Measurements from ENCODE around the gene TCF7L2.

TCF7L2 gene

GRCh38 chr10:112949875-112950507 lies at the start of gene TCF7L2:
Gene TCF7L2, plus strand, starts transcription at chr10:112950247. Its CDS starts 510 bp downstream, at chr10:112950757.
- DNase-seq = no peak

- no peak for DNase-seq
Measured at GRCh38 chr10:112902730-112903129, 47.3 kb upstream of the TCF7L2 start.

DNA sequence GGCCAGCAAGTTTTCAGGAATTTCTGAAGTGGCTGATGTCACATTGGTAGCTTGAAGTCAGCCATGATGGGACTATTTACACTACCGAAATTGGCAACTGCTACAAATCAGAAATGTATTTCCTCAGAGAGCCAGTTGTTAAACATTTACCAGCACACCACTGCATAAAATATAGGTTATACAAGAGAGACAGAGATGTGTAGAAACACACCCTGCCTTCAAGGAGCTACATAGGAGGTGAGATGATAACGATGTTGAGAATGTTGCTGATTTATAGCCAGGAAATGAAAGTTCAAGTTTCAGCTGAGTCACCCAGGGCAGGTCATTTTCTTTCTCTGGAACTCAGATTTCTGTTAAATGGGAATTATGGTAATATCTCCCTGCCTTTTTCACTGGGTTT lies 46.0 kb upstream of the TCF7L2 start:
- DNase-seq = no peak

- no peak for DNase-seq
Measured at GRCh38 chr10:112906945-112907344, 43.1 kb upstream of the TCF7L2 start.

DNA sequence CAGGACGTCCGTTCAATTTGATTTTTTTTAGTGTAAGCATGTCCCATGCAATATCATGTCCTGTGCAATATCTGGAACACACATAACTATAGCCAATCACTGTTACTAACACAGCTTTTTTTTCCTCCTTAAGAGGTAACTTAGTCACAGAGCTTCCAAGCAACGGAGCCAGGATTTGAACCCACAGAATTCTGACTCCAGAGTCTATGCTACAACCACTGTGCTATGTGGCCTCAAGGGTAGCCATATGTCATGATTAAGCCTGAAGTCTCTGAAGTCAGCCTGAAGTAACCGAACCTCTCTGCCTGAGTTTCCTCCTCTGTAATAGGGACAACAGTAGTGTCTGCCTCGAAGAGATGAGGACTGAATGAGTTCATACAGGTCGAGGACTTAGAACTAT lies 42.2 kb upstream of the TCF7L2 start:
- DNase-seq = no peak

- DNase-seq = no peak
Measured at GRCh38 chr10:112911206-112911605, 38.8 kb upstream of the TCF7L2 start.

DNA sequence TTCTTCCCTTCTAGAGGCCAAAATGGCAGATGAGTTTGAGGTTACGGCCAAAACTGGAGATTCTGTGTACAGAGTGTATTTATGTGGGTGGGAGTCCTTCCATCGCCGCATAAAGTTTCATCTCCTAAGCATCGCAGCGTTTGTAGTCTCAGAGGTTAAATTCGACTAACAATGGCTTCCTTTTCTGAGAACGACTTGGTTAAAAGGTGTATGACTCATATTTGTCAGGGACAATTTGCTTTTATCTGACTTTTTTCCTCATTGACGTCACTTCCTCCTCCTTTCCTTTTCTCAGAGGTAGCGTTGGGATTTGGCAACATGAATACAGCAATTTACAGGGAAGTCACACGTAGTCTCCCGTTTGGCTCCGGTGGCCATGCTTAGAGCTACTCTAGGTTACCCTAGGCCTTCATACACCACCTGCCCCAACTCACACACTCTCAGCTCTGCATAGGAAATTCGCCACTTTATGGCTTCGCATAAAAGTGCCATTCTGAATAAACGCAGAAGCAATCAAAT lies 37.6 kb upstream of the TCF7L2 start:
- DNase-seq = no peak

GRCh38 chr10:112913255-112913654 lies 36.8 kb upstream of the TCF7L2 start:
- no peak for DNase-seq

GRCh38 chr10:112913661-112914287 lies 36.3 kb upstream of the TCF7L2 start:
- DNase-seq = no peak

DNA sequence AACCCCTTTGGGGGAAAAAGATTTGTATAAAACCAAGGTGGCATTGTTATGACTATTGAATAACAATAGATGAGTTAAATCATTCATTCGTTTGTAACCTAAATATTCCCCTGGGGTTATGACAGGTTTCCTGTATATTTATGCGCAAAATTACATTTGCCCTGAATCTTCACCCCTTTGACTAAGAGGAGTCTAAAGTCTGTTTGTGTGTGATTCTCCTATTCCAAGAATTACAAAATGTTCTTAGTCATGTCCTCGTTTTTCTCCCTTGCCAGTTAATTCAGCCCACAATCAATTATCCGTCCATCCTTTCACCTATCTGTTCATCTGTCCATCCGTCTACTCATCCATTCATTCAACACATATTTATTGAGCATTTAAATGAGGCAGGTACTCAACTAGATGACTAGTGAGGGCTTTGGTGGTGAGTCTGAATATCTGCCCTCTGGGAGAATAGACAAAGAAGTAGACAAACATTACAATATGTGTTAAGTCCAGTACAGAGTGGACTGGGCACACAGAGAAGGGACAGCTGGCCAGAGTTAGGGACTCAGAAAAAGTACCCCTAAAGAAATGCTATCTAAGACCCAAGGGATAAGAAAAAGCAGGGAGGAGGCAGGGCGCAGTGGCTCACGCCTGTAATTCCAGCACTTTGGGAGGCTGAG lies 35.6 kb upstream of the TCF7L2 start:
- DNase-seq = no peak

DNA sequence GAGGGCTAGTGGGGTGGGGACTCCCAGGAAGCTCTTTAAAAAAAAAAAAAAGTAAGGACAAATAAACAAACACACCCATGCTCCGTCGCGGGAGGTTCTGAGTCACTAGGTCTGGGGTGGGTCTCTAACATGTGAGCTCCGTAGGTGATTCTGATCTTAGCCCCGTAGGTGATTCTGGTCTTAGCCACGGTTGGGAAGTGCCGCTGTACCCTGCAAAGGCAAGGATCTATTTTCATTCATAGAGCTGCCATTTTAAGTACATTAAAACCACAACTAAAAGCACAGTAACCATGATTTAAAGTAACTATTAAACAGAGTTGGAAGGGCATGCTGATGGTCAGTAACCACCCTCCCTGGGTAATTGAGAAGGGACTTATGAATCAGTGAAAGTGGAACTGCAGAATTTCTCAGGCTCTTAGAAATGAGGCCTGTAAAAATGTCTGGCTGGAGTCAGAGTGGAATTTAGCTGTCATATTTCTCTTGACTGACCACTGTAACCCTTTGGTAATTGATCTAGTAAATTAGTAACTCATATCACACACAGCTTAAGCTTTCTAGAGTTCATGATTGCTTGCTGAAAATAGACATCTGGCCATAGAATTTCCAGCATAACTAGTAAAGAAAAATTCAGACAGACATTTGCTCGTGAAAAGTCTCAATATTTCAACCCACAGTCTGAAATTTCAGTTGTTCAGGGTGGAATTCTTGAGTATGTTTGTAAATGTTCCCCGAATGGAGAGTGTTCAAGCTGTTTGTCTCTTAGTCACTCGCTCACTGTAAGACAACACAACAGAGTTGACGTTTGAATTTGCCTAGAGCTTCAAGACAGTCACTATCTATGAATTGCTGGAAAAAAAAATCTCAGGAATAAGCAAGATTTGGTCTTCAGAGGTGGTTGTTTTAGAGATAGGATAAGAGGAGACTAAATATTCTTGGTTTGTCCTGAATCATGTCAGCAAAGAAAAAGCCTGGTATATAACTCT lies 34.2 kb upstream of the TCF7L2 start:
- DNase-seq = no peak

- DNase-seq = no peak
Measured at GRCh38 chr10:112917681-112918080, 32.4 kb upstream of the TCF7L2 start.

DNA sequence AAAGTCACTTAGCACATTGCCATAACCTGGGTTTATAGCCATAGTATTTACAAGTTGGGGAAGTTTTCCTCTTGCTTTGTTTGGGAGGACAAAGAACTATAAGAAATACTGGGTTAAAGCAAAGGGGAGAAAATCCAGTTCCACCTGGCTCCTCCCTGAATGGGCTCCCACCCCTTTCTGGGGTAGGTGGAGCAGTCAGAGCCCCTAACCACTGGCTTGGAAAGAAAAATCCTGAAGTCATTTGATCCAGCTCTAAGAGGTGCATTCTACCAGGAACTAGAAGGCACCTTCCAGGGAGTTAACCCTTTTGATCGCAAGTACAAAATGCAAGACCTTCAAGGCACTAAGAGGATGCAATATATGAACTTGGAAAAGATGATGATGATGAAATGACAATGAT lies 31.3 kb upstream of the TCF7L2 start:
- DNase-seq = no peak

- DNase-seq = no peak
Measured at GRCh38 chr10:112919721-112920120, 30.3 kb upstream of the TCF7L2 start.

DNA sequence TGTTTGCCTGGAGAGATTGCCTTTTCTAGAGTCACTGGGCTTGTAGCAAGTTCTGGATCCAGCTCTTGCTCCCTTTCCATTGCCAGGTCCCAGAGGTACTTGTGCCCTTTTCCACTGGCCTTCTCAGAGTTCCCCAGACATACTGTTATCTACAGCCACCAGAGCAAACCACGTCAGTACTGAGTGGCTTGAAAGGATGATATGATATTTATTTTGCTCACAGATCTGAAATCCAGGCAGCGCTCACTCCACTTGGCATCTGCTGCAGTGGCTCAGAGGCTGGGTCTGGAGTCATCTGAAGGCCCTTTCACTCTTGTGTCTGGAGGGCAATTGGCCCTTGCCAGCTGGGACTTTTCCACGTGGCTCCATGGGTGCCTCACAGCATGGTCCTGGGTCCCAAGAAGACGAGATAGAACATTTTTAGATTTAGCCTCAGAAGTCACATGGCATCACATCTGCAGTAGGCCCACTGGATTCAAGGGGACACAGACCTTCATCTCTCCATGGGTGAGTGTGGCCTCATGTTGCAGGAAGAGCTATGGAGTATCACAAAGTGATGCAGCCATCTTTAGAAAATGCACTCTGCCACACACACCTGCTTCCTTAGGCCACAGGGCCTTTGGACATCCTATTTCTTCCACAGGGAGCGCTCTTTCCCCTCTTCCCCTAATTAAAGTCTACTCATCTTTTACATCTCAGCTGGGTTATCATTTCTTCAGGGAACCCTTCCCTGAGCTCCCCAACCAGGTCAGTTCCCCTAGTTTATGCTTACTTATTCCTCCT lies 22.9 kb upstream of the TCF7L2 start:
- no peak for DNase-seq

- DNase-seq = no peak
Measured at GRCh38 chr10:112927980-112928379, 22.1 kb upstream of the TCF7L2 start.

- no peak for DNase-seq
Measured at GRCh38 chr10:112932658-112933057, 17.4 kb upstream of the TCF7L2 start.

DNA sequence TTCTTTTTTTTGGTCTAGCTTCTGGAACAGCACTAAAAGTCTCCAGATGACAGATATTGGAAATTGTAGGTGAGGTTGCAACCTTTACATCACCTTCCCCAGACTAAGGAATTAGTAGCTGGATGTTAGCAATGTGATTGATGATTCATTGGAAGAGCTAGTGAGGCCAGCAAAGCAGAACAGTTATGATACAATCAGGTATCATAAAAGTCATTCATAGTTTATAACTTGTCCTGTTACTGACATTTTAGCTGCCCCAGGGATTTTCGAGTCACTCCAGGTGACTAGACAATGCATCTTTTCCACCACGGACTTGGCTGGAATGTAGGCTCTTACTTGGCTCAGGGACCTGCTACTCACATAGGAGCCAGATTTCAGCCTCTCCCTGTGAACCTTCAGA lies 15.9 kb upstream of the TCF7L2 start:
- no peak for DNase-seq

GRCh38 chr10:112938808-112939482 lies 11.1 kb upstream of the TCF7L2 start:
- DNase-seq = no peak

DNA sequence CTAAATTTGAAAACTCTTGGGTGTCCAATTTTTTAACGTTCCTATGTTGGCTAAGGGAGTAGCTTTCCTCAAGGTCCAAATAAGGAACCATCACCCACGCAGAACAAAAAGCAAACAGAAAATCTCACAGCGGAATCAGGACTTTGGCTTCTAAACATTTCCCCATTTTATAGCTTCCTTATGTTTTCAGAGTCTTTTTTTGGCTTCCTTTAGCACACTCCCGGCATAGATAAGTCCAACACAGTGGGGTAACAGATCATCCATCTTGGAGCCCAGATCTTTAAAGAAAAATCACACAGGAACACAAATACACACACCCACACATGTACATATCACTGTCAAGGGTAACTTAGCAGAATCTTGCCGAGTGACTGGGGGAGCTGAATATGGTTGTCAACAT lies 4.2 kb upstream of the TCF7L2 start:
- no peak for DNase-seq

GRCh38 chr10:112946649-112947048 lies 3.4 kb upstream of the TCF7L2 start:
- DNase-seq = no peak

GRCh38 chr10:112948196-112948595 lies 1.9 kb upstream of the TCF7L2 start:
- no peak for DNase-seq
